Esophagus squamous epithelium (tissue), 5 donors: ENCODE data around the gene PIK3C2G. TPM values are rescaled to one million over a fixed set of nuclear protein-coding genes. Genes with fewer than 3 reads are reported as not detected.
"Not testable (repeated sequence)": the region's sequence is repeated elsewhere in the genome, so short reads cannot be mapped to it uniquely, and the experiment has no call there.

Source experiments
- DNase-seq: peaks from one replicate; lab custom pipeline; 2025; lab: John Stamatoyannopoulos, UW
- H3K27ac ChIP-seq, 4 donors: fragments of 200-600 bp; sonication (generic); one replicate each; pipeline ENCODE4 v1.5.1; 2016 to 2019; ENCODE audit warnings: mild to moderate bottlenecking in 1 of 4
- H3K27me3 ChIP-seq, 4 donors: fragments of 200-600 bp; sonication (generic); 1 replicate in 3 of 4; 2 replicates in 1 of 4; pipeline versions ENCODE4 v1.5.1 to v1.6.0; 2017 to 2021; ENCODE audit warnings: antibody characterized with exemption in 1 of 4
- H3K36me3 ChIP-seq, 3 donors: fragments of 200-600 bp; sonication (generic); one replicate each; pipeline ENCODE4 v1.5.1; 2016 to 2019
- H3K4me1 ChIP-seq, 3 donors: fragments of 200-600 bp; sonication (generic); one replicate each; pipeline ENCODE4 v1.5.1; 2017 to 2019
- H3K4me3 ChIP-seq, 4 donors: fragments of 200-600 bp; sonication (generic); 1 replicate in 3 of 4; 2 replicates in 1 of 4; pipeline ENCODE4 v1.5.1; 2016 to 2019; ENCODE audit warnings: mild to moderate bottlenecking in 2 of 4, moderate library complexity in 1 of 4
- H3K9me3 ChIP-seq, 3 donors: fragments of 200-600 bp; sonication (generic); one replicate each; pipeline ENCODE4 v1.5.1; 2016 to 2019
- CTCF ChIP-seq, 6 experiments: fragments of 450-650 bp in 4 of 6; fragments of 200-600 bp in 2 of 6; sonication (generic) in 2 of 6; IDR thresholded peaks; one replicate each; pipeline ENCODE4 v1.5.1; 2016 to 2019; ENCODE audit warnings: antibody characterized with exemption in 6 of 6, mild to moderate bottlenecking in 4 of 6, moderate library complexity in 4 of 6
- POLR2A ChIP-seq, 4 donors: fragments of 450-650 bp; IDR thresholded peaks; one replicate each; pipeline ENCODE4 v1.6.1; 2017; ENCODE audit warnings: antibody characterized with exemption in 4 of 4, mild to moderate bottlenecking in 4 of 4, moderate library complexity in 3 of 4
- WGBS, 2 donors: methylation state at CpG; one replicate each; pipeline ENCODE4 v1.1.5; 2018; 5-methylcytosine and 5-hydroxymethylcytosine counted together
- intact Hi-C: fragments of 100-400 bp; cut with DNase I; formaldehyde crosslinking; loops from one replicate; pipeline ENCODE4 v1.15.0; 2022
- total RNA-seq, 4 donors: library from RNA; depleted of rRNA; stranded (reverse); fragments of >200 nt; gene quantifications; one replicate each; pipeline ENCODE4 v1.1.0, GENCODE V29; 2016
- donor health status: DM: yes; HTN: yes; CAD: no.

Gene PIK3C2G
- total RNA-seq, 4 donors from 2014 or later: 3.5 to 12.6 (median 7.2) TPM

GRCh38 chr12:18250313-18250916 is 10.9 kb upstream of the PIK3C2G start:
- no peaks in the 10 kb centered on the region for H3K27me3 ChIP-seq
- peak; percentile 18 to 81 (median 66) for TF ChIP-seq CTCF (IDR thresholded peaks at IDR 0.05)
- TF ChIP-seq POLR2A (IDR thresholded peaks at IDR 0.05): no peak
- 22 to 25% methylated on average over 6 of the region's 6 CpGs for WGBS, 2 donors
- intact Hi-C loops: loop anchor here (10.0 kb wide), 1 partner anchor 74 kb away; no protein-coding TSS in a partner anchor
- peaks cover 0 to 15% (median 0%) of the 10 kb centered on the region in 3 donors for H3K4me1 ChIP-seq
- no peak overlapping the region for H3K4me3 ChIP-seq
- no peak overlapping the region for H3K27ac ChIP-seq
- H3K36me3 ChIP-seq: no peaks in the 10 kb centered on the region
- DNase-seq: no peak
- no peaks in the 10 kb centered on the region for H3K9me3 ChIP-seq

GRCh38 chr12:18254081-18254480 is 7.2 kb upstream of the PIK3C2G start:
- Histone ChIP-seq H3K4me1 (peaks cover 0 to 22% (median 0%) of the 10 kb centered on the region in 3 donors), H3K27me3 (no peaks in the 10 kb centered on the region), H3K4me3 (no peak overlapping the region), H3K9me3 (no peaks in the 10 kb centered on the region), H3K27ac (no peak overlapping the region), H3K36me3 (no peaks in the 10 kb centered on the region)
- intact Hi-C loops: loop anchor here (10.0 kb wide), 1 partner anchor 71 kb away; no protein-coding TSS in a partner anchor
- no peak for DNase-seq
- WGBS, 2 donors: 69 to 73% methylated on average over 1 of the region's 1 CpG
- TF ChIP-seq CTCF (IDR thresholded peaks at IDR 0.05): no peak
- no peak for TF ChIP-seq POLR2A (IDR thresholded peaks at IDR 0.05)

- H3K36me3 ChIP-seq, H3K9me3 ChIP-seq, H3K27ac ChIP-seq, DNase-seq, H3K4me3 ChIP-seq, H3K27me3 ChIP-seq: not testable (repeated sequence)
- H3K4me1 ChIP-seq: peaks cover 0 to 22% (median 0%) of the 10 kb centered on the region in 3 donors
- WGBS, 2 donors: 97 to 99% methylated on average over 6 of the region's 6 CpGs
- intact Hi-C loops: loop anchor here (10.0 kb wide), 1 partner anchor 70 kb away; no protein-coding TSS in a partner anchor
These were observed 6.3 kb upstream of the PIK3C2G start for GRCh38 chr12:18255004-18255403.

- no peaks in the 10 kb centered on the region for H3K36me3 ChIP-seq
- 56 to 71% methylated on average over 3 of the region's 3 CpGs for WGBS, 2 donors
- no peaks in the 10 kb centered on the region for H3K9me3 ChIP-seq
- H3K4me1 ChIP-seq: peaks cover 0 to 34% (median 0%) of the 10 kb centered on the region in 3 donors
- no peak overlapping the region for H3K27ac ChIP-seq
- H3K27me3 ChIP-seq: no peaks in the 10 kb centered on the region
- no peak for DNase-seq
- TF ChIP-seq CTCF (IDR thresholded peaks at IDR 0.05): no peak
- no peak for TF ChIP-seq POLR2A (IDR thresholded peaks at IDR 0.05)
- intact Hi-C loops: loop anchor here (10.0 kb wide), 1 partner anchor 68 kb away; no protein-coding TSS in a partner anchor
- no peak overlapping the region for H3K4me3 ChIP-seq
These were observed 4.1 kb upstream of the PIK3C2G start for GRCh38 chr12:18257251-18257650.

- DNase-seq: no peak
- Histone ChIP-seq H3K9me3 (no peaks in the 10 kb centered on the region), H3K36me3 (no peaks in the 10 kb centered on the region), H3K27me3 (no peaks in the 10 kb centered on the region), H3K4me1 (peaks cover 0 to 19% (median 0%) of the 10 kb centered on the region in 3 donors), H3K4me3 (no peak overlapping the region), H3K27ac (no peak overlapping the region)
- no peak for TF ChIP-seq POLR2A (IDR thresholded peaks at IDR 0.05)
- TF ChIP-seq CTCF (IDR thresholded peaks at IDR 0.05): no peak
- WGBS, 2 donors: 74 to 95% methylated on average over 2 of the region's 2 CpGs
- intact Hi-C loops: loop anchor here (10.0 kb wide), 1 partner anchor 66 kb away; no protein-coding TSS in a partner anchor
These were observed 2.4 kb upstream of the PIK3C2G start for GRCh38 chr12:18258929-18259328.
